Hepatocyte (in vitro differentiated cells): ENCODE results near the gene KNDC1. TPM values are rescaled to one million over a fixed set of nuclear protein-coding genes. Genes with fewer than 3 reads are reported as not detected.
A peak's percentile ranks its signal among the peaks of the same experiment; 100 is the strongest.

ENCODE experiments used
- DNase-seq: peaks from one replicate; pipeline ENCODE4 v3.0.0-alpha.2; 2016; ENCODE audit warnings: low spot score
- H2AFZ ChIP-seq: fragments of 200-600 bp; sonication (generic); 2 replicates; pipeline ENCODE4 v1.6.0; 2016; ENCODE audit warnings: antibody characterized with exemption, mild to moderate bottlenecking
- H3K27ac ChIP-seq: fragments of 200-600 bp; sonication (generic); 2 replicates; pipeline ENCODE4 v1.5.1; 2016; ENCODE audit warnings: mild to moderate bottlenecking
- H3K27me3 ChIP-seq: fragments of 200-600 bp; sonication (generic); 2 replicates; pipeline ENCODE4 v1.6.1; 2016
- H3K36me3 ChIP-seq: fragments of 200-600 bp; sonication (generic); replicated peaks from 2 replicates; pipeline ENCODE4 v1.5.1; 2016; ENCODE audit warnings: low read depth; ENCODE audit not compliant: insufficient read depth
- H3K4me1 ChIP-seq: fragments of 200-600 bp; sonication (generic); 2 replicates; pipeline ENCODE4 v1.5.1; 2016; ENCODE audit warnings: mild to moderate bottlenecking, moderate library complexity; ENCODE audit not compliant: insufficient read depth
- H3K4me2 ChIP-seq: fragments of 200-600 bp; sonication (generic); 2 replicates; pipeline ENCODE4 v1.6.0; 2016
- H3K4me3 ChIP-seq: fragments of 200-600 bp; sonication (generic); 2 replicates; pipeline ENCODE4 v1.5.1; 2016; ENCODE audit warnings: mild to moderate bottlenecking
- H3K79me2 ChIP-seq: fragments of 200-600 bp; sonication (generic); 2 replicates; pipeline ENCODE4 v1.6.0; 2017; ENCODE audit warnings: mild to moderate bottlenecking
- H3K9me2 ChIP-seq: fragments of 200-600 bp; sonication (generic); replicated peaks from 2 replicates; pipeline ENCODE4 v1.6.0; 2017; ENCODE audit warnings: mild to moderate bottlenecking; ENCODE audit not compliant: insufficient read depth
- H3K9me3 ChIP-seq: fragments of 200-600 bp; sonication (generic); 2 replicates; pipeline ENCODE4 v1.5.1; 2016; ENCODE audit warnings: low read depth, mild to moderate bottlenecking
- H4K20me1 ChIP-seq: fragments of 200-600 bp; sonication (generic); 2 replicates; pipeline ENCODE4 v1.6.0; 2016; ENCODE audit warnings: mild to moderate bottlenecking; ENCODE audit not compliant: insufficient read depth, poor library complexity, severe bottlenecking
- EZH2 ChIP-seq: fragments of 200-600 bp; sonication (generic); IDR thresholded peaks from 2 replicates; pipeline ENCODE4 v1.6.1; 2016; ENCODE audit warnings: antibody characterized with exemption, mild to moderate bottlenecking, borderline replicate concordance
- EZH2phosphoT487 ChIP-seq: fragments of 200-600 bp; sonication (generic); IDR thresholded peaks from one replicate; pipeline ENCODE4 v1.6.1; 2018; ENCODE audit warnings: antibody characterized with exemption, mild to moderate bottlenecking, low read depth, moderate library complexity; ENCODE audit not compliant: unreplicated experiment, severe bottlenecking
- WGBS: methylation state at CpG from one replicate; pipeline ENCODE4 v1.1.6; 2016; ENCODE audit warnings: low lambda C conversion rate; ENCODE audit errors: missing lambda C conversion rate; 5-methylcytosine and 5-hydroxymethylcytosine counted together
- polyA plus RNA-seq: library from polyadenylated mRNA; unstranded; fragments of >200 nt; fragmentation: Nextera tagmentation; extraction: Ambion mirVana; gene quantifications from 2 replicates; pipeline ENCODE4 v1.2.1, GENCODE V29; 2016
- total RNA-seq: library from RNA; depleted of rRNA; stranded (reverse); fragments of >200 nt; gene quantifications from 2 replicates; pipeline ENCODE4 v1.2.3, GENCODE V29; 2014
- TF ChIP-seq, protein P1 (sequence below): fragments of 200-600 bp; sonication (generic); IDR thresholded peaks from 2 replicates; pipeline ENCODE4 v1.5.1; 2016; ENCODE audit warnings: antibody characterized with exemption, mild to moderate bottlenecking; ENCODE audit not compliant: poor library complexity

Gene KNDC1
- total and polyA plus RNA-seq, 2 experiments from 2014 or later, result 3.8 to 4.3 TPM

DNA sequence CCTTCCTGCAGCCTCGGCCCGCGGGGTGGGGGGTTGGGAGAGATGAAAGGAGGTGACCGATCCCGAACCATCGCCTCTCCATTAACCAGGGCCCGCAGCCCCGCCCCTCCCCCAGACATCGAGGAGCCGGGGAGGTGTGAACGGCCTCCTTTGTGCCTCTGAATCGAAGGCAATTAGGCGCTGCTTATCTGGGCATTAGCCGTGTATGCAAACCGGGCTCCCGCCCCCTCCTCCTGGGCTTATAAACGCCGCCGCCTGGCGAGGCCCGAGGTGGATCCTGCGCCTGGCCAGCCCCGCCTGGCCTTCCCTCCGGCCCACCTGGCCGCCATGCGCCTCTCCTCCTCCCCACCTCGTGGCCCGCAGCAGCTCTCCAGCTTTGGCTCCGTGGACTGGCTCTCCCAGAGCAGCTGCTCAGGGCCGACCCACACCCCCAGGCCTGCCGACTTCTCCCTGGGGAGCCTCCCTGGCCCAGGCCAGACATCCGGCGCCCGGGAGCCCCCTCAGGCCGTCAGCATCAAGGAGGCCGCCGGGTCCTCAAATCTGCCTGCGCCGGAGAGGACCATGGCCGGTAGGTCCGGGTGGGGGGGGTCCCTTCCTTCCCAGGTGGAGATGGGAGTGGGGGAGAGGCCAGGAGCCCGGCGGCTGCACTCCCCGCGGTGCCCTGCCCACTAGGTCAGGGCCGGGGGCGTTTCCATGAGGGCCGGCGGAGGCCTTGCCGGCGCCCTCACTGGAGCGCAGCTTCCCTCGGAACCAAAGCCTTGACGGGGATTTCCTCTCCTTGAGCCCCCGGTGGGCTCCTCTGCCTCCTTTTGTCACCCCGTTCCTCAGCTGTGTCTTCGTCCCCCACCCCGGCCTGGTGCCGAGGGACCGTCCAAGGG is 77.8 kb downstream of the KNDC1 start, which contains the start of gene VENTX:
TSS of gene VENTX (plus strand) at position 268 of the 878 bp plus-strand sequence. CDS start at position 328, 60 bp downstream.
- no peak for DNase-seq
- Histone ChIP-seq H2AFZ (peak within 1 kb of the TSS; percentile 45), H3K4me3 (no peak within 1 kb of the TSS), H4K20me1 (no peaks in the 10 kb centered on the region), H3K9me3 (no peaks in the 10 kb centered on the region), H3K79me2 (no peaks in the 10 kb centered on the region), H3K27ac (no peak within 1 kb of the TSS), H3K4me1 (peaks cover 19% of the 10 kb centered on the region), H3K36me3 (no peaks in the 10 kb centered on the region), H3K9me2 (no peaks in the 10 kb centered on the region), H3K4me2 (peak within 1 kb of the TSS; percentile 82), H3K27me3 (peaks cover 62% of the 10 kb centered on the region)
- 3% methylated on average over 31 of the region's 60 CpGs for WGBS
- TF ChIP-seq EZH2 (peak; percentile 9), EZH2phosphoT487 (peak; percentile 16)
- TF ChIP-seq, protein P1, sequence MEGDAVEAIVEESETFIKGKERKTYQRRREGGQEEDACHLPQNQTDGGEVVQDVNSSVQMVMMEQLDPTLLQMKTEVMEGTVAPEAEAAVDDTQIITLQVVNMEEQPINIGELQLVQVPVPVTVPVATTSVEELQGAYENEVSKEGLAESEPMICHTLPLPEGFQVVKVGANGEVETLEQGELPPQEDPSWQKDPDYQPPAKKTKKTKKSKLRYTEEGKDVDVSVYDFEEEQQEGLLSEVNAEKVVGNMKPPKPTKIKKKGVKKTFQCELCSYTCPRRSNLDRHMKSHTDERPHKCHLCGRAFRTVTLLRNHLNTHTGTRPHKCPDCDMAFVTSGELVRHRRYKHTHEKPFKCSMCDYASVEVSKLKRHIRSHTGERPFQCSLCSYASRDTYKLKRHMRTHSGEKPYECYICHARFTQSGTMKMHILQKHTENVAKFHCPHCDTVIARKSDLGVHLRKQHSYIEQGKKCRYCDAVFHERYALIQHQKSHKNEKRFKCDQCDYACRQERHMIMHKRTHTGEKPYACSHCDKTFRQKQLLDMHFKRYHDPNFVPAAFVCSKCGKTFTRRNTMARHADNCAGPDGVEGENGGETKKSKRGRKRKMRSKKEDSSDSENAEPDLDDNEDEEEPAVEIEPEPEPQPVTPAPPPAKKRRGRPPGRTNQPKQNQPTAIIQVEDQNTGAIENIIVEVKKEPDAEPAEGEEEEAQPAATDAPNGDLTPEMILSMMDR, result no peak

DNA sequence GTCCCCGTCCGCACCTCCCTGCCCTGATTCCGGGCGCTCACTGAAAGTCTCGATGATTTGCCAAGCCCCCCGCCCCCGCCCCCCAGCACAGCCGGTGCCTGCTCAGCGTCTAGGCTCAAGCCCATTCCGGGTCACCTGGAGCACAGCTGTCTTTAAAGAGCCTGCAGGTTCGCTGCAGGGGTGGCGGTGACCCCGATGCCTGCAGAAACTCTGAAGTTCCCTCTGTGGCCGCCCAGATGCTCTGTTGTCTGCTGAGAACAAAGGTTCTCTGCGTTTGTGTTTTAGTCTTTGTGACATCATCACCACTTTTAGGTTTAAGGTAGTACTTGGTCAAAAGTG is 78.4 kb downstream of the KNDC1 start:
- Histone ChIP-seq H3K36me3 (no peaks in the 10 kb centered on the region), H3K9me2 (no peaks in the 10 kb centered on the region), H3K9me3 (no peaks in the 10 kb centered on the region), H3K4me3 (no peak overlapping the region), H3K79me2 (no peaks in the 10 kb centered on the region), H2AFZ (no peak overlapping the region), H4K20me1 (no peaks in the 10 kb centered on the region), H3K4me2 (no peak overlapping the region), H3K4me1 (peaks cover 19% of the 10 kb centered on the region), H3K27me3 (peaks cover 56% of the 10 kb centered on the region), H3K27ac (no peak overlapping the region)
- WGBS, result 19% methylated on average over 14 of the region's 15 CpGs
- no peak for TF ChIP-seq EZH2phosphoT487
- TF ChIP-seq EZH2, result peak; percentile 54
- no peak for DNase-seq

DNA sequence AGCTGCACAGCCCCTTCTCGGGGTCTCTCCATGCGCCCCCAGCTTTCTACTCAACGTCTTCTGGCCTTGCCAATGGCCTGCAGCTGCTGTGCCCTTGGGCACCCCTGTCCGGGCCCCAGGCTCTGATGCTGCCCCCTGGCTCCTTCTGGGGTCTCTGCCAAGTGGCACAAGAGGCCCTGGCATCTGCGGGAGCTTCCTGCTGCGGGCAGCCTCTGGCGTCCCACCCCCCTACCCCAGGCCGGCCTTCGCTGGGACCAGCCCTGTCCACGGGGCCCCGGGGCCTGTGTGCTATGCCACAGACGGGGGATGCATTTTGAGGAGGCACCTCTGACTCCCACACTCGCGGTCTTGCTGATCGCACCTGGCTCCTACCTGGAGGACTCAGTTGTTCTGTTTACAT is 80.0 kb downstream of the KNDC1 start:
- H2AFZ ChIP-seq, result no peak overlapping the region
- TF ChIP-seq, protein P1, result no peak
- TF ChIP-seq EZH2phosphoT487, result no peak
- TF ChIP-seq EZH2, result no peak
- WGBS, result 94% methylated on average over 15 of the region's 15 CpGs

More for the DNA sequence above, 80.0 kb downstream of the KNDC1 start:
- H3K4me3 ChIP-seq, result no peak overlapping the region
- no peak overlapping the region for H3K27ac ChIP-seq
- H3K4me1 ChIP-seq, result peaks cover 19% of the 10 kb centered on the region
- no peak for DNase-seq
- no peaks in the 10 kb centered on the region for H3K9me3 ChIP-seq
- no peaks in the 10 kb centered on the region for H4K20me1 ChIP-seq
- no peak overlapping the region for H3K4me2 ChIP-seq
- no peaks in the 10 kb centered on the region for H3K79me2 ChIP-seq
- H3K9me2 ChIP-seq, result no peaks in the 10 kb centered on the region
- no peaks in the 10 kb centered on the region for H3K36me3 ChIP-seq
- peaks cover 46% of the 10 kb centered on the region for H3K27me3 ChIP-seq
